ENCODE data around the gene SLC4A8. TPM values are rescaled to one million over a fixed set of nuclear protein-coding genes. Genes with fewer than 3 reads are reported as not detected.
A peak's percentile ranks its signal among the peaks of the same experiment; 100 is the strongest.

The SLC4A8 gene
- polyA plus RNA-seq, 2 of the 4 experiments (the other 2 are of a cell fraction) = 1.1 to 2.3 TPM

GRCh38 chr12:51377099-51377984, 47.3 kb upstream of the SLC4A8 start:
- ChIA-PET CTCF (interaction anchor here (0.9 to 2.4 kb wide), 5 partner anchors 9 to 44 kb away, joined by 3 to 5 read pairs (median 3); no protein-coding TSS in a partner anchor), POLR2A (no interaction called here)
- WGBS (ENCODE audit: missing lambda C conversion rate) = 88% methylated on average over 10 of the region's 11 CpGs
- no peak for DNase-seq (ENCODE audit: low read depth in 1 of 2, low spot score in 1 of 2)
- Histone ChIP-seq H3K4me3 (no peak overlapping the region), H3K4me2 (no peak overlapping the region), H3K27ac (no peak overlapping the region), H3K9me3 (no peaks in the 10 kb centered on the region), H3K4me1 (peaks cover 2% of the 10 kb centered on the region)
- TF ChIP-seq CBX8 (IDR thresholded peaks at IDR 0.05) (no peak), CTCF (IDR thresholded peaks at IDR 0.05) (no peak), REST (IDR thresholded peaks at IDR 0.05) (no peak), ZFP36 (IDR thresholded peaks at IDR 0.05; ENCODE audit: borderline replicate concordance, partially characterized antibody) (no peak)
- no peak for FAIRE-seq
- ATAC-seq = 0 out of 6 replicates have a peak, but pooled peaks of 1 of the 2 experiments have one; percentile 26

- DNase-seq (ENCODE audit: low read depth in 1 of 2, low spot score in 1 of 2) = no peak
- Histone ChIP-seq H3K9me3 (no peaks in the 10 kb centered on the region), H3K27ac (no peak overlapping the region), H3K4me3 (no peak overlapping the region), H3K4me1 (peaks cover 2% of the 10 kb centered on the region; the same call in 1 of the 3 replicates), H3K4me2 (no peak overlapping the region)
- WGBS (ENCODE audit: missing lambda C conversion rate) = 85% methylated on average over 2 of the region's 2 CpGs
- no peak for TF ChIP-seq RNF2 (IDR thresholded peaks at IDR 0.05; ENCODE audit: borderline replicate concordance, low read depth)
- no peak for TF ChIP-seq RCOR1 (IDR thresholded peaks at IDR 0.05; ENCODE audit: low read depth, low read length)
- TF ChIP-seq NPAS2 (CRISPR knock-in tag; IDR thresholded peaks at IDR 0.05; ENCODE audit: borderline replicate concordance) = no peak
- TF ChIP-seq HDAC2 (IDR thresholded peaks at IDR 0.05) = no peak
- no peak for TF ChIP-seq FOSL2 (IDR thresholded peaks at IDR 0.05)
- TF ChIP-seq FOSL2 (CRISPR knock-in tag; IDR thresholded peaks at IDR 0.05) = no peak
- no peak for TF ChIP-seq E2F6 (IDR thresholded peaks at IDR 0.05; ENCODE audit: borderline replicate concordance, low read depth)
- no peak for TF ChIP-seq GATA3 (IDR thresholded peaks at IDR 0.05; ENCODE audit: borderline replicate concordance)
- TF ChIP-seq MAX (IDR thresholded peaks at IDR 0.05) = no peak
- no peak for TF ChIP-seq MAZ (IDR thresholded peaks at IDR 0.05; ENCODE audit: borderline replicate concordance, low read depth, low read length)
- TF ChIP-seq KDM1A (IDR thresholded peaks at IDR 0.05; ENCODE audit: low read depth) = no peak
- TF ChIP-seq HMGXB4 (CRISPR knock-in tag; IDR thresholded peaks at IDR 0.05; ENCODE audit: borderline replicate concordance) = no peak
- no peak for TF ChIP-seq MYC (IDR thresholded peaks at IDR 0.05; ENCODE audit: borderline replicate concordance, low read length)
- TF ChIP-seq EHMT2 (IDR thresholded peaks at IDR 0.05; ENCODE audit: low read depth) = no peak
- no peak for TF ChIP-seq RAD21 (conservative IDR thresholded peaks at IDR 0.05 in 1 of 2, IDR thresholded peaks at IDR 0.05 in 1 of 2)
- no peak for TF ChIP-seq HES2 (IDR thresholded peaks at IDR 0.05)
- no peak for TF ChIP-seq RARB (CRISPR knock-in tag; IDR thresholded peaks at IDR 0.05)
- no peak for TF ChIP-seq PHF8 (IDR thresholded peaks at IDR 0.05; ENCODE audit: borderline replicate concordance, low read depth)
- no peak for ATAC-seq
- ChIA-PET POLR2A (no interaction called here), CTCF (interaction anchor here (2.4 kb wide), 1 partner anchor 12 kb away, joined by 5 read pairs; no protein-coding TSS in a partner anchor)
- FAIRE-seq = no peak
Observed at GRCh38 chr12:51378749-51379148, 45.9 kb upstream of the SLC4A8 start.
